OCI-LY1 (cell line): Measurements from ENCODE around the gene TPD52L1.

Source experiments
- EZH2 ChIP-seq: fragments of 200-600 bp; sonication (generic), shearing (Covaris generic); IDR thresholded peaks from 2 replicates; pipeline ENCODE4 v1.8.0; 2017; ENCODE audit warnings: borderline replicate concordance, mixed run types, mild to moderate bottlenecking, antibody characterized with exemption, low read length, moderate library complexity, mixed read lengths
- TF ChIP-seq, protein P1 (sequence below): fragments of 200-600 bp; sonication (generic), shearing (Covaris generic); IDR thresholded peaks from 2 replicates; pipeline ENCODE4 v1.5.1; 2017; ENCODE audit warnings: mild to moderate bottlenecking, antibody characterized with exemption, low read length, moderate library complexity, mixed read lengths

DNA sequence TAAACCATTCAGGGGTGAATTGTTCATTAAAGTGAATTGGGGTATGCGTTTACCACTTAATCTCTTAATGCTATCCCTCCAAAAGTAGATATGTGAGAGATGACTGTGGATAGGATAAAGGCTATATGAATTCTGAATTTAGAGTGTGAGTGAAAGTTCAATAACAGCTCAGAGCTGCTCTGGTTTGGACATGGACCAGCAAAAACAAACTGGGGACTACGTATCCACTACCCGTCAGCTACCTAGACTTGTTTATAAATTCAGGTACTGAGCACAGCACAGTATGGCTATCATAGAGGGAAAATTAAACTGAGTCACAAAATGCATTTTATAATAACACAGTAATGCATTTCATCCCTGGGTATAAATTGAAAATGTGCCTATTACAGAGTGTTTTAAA lies 103.8 kb downstream of the TPD52L1 start:
- TF ChIP-seq, protein P1, sequence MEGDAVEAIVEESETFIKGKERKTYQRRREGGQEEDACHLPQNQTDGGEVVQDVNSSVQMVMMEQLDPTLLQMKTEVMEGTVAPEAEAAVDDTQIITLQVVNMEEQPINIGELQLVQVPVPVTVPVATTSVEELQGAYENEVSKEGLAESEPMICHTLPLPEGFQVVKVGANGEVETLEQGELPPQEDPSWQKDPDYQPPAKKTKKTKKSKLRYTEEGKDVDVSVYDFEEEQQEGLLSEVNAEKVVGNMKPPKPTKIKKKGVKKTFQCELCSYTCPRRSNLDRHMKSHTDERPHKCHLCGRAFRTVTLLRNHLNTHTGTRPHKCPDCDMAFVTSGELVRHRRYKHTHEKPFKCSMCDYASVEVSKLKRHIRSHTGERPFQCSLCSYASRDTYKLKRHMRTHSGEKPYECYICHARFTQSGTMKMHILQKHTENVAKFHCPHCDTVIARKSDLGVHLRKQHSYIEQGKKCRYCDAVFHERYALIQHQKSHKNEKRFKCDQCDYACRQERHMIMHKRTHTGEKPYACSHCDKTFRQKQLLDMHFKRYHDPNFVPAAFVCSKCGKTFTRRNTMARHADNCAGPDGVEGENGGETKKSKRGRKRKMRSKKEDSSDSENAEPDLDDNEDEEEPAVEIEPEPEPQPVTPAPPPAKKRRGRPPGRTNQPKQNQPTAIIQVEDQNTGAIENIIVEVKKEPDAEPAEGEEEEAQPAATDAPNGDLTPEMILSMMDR = no peak
- no peak for TF ChIP-seq EZH2
